AG04450 (cell line): Measurements from ENCODE around the gene IPO13. TPM values are rescaled to one million over a fixed set of nuclear protein-coding genes. Genes with fewer than 3 reads are reported as not detected.

Experiments used
- CTCF ChIA-PET: fragments of 300-600, 350-600 bp; formaldehyde crosslinking; extraction: SDS; loops from one replicate; lab custom pipeline; 2022; ENCODE audit warnings: antibody characterized with exemption, inconsistent platforms; lab: Charles Lee
- POLR2A ChIA-PET: fragments of 350-600 bp; formaldehyde crosslinking; extraction: SDS; loops from one replicate; lab custom pipeline; 2021; ENCODE audit warnings: antibody characterized with exemption, inconsistent platforms; lab: Yijun Ruan, JAX
- DNase-seq: peaks from one replicate; pipeline ENCODE4 v3.0.0-alpha.2; 2011; ENCODE audit warnings: low read depth, low spot score
- H3K27ac ChIP-seq: one replicate; pipeline ENCODE4 v1.5.1; 2012; ENCODE audit warnings: low read depth, low read length, control low read depth
- H3K27me3 ChIP-seq: one replicate; pipeline ENCODE4 v1.6.0; 2012; ENCODE audit warnings: low read length; ENCODE audit not compliant: control insufficient read depth, insufficient read depth
- H3K4me3 ChIP-seq: 2 replicates; pipeline ENCODE4 v1.5.1; 2011; ENCODE audit warnings: mild to moderate bottlenecking, low read depth, low read length, control low read depth
- H3K9me3 ChIP-seq: 2 replicates; pipeline ENCODE4 v1.5.1; 2012; ENCODE audit warnings: low read length; ENCODE audit not compliant: control insufficient read depth, insufficient read depth
- polyA plus RNA-seq: library from polyadenylated mRNA; depleted of rRNA; stranded (reverse); fragments of >200 nt; gene quantifications from 2 replicates; pipeline ENCODE4 v1.2.3, GENCODE V29; 2011
- TF ChIP-seq, protein P1 (sequence below): IDR thresholded peaks from 2 replicates; pipeline ENCODE4 v1.5.1; 2011; ENCODE audit warnings: low read depth, low read length, control low read depth, inconsistent platforms

The IPO13 gene
- polyA plus RNA-seq, 1 experiment: 11.2 TPM

DNA sequence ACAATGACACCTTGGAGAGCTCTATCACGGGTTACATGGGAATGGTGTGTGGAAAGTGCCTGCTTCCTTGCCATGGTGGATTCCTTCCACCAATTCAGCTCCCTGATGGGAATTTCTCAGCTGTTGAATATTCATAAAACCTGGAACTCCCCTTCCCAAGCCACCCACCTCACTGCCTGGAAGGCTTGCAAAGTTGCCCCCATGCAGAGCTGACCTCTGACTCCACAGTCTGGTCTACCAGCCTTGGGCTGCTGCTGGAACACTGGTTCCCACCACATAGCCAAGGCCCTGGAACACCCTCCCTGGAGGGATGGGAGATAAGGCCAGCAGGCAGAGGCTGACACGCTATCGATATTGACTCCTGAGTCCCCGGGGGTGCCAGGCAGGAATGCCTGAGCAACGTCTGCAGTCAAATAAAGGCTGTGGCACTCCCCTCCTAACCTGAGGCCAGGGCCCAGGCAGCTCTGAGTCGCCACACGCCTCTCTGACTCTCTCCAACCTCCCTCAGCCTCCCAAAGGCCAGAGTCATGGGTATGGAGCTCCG lies 53.4 kb downstream of the IPO13 start:
- ChIA-PET CTCF (interaction anchor here (0.7 to 1.4 kb wide), 3 partner anchors 10 to 36 kb away, joined by 3 read pairs; no protein-coding TSS in a partner anchor), POLR2A (no interaction called here)

GRCh38 chr1:44002165-44002564 lies 55.4 kb downstream of the IPO13 start:
- ChIA-PET CTCF (interaction anchor here (1.8 kb wide), 1 partner anchor 46 kb away, joined by 7 read pairs; no protein-coding TSS in a partner anchor), POLR2A (interaction anchor here (0.6 kb wide), 1 partner anchor 9 kb away, joined by 4 read pairs; no protein-coding TSS in a partner anchor)
- no peak for DNase-seq
- TF ChIP-seq, protein P1, sequence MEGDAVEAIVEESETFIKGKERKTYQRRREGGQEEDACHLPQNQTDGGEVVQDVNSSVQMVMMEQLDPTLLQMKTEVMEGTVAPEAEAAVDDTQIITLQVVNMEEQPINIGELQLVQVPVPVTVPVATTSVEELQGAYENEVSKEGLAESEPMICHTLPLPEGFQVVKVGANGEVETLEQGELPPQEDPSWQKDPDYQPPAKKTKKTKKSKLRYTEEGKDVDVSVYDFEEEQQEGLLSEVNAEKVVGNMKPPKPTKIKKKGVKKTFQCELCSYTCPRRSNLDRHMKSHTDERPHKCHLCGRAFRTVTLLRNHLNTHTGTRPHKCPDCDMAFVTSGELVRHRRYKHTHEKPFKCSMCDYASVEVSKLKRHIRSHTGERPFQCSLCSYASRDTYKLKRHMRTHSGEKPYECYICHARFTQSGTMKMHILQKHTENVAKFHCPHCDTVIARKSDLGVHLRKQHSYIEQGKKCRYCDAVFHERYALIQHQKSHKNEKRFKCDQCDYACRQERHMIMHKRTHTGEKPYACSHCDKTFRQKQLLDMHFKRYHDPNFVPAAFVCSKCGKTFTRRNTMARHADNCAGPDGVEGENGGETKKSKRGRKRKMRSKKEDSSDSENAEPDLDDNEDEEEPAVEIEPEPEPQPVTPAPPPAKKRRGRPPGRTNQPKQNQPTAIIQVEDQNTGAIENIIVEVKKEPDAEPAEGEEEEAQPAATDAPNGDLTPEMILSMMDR: no peak
- no peaks in the 10 kb centered on the region for H3K9me3 ChIP-seq
- no peak overlapping the region for H3K4me3 ChIP-seq
- no peak overlapping the region for H3K27ac ChIP-seq
- H3K27me3 ChIP-seq: no peaks in the 10 kb centered on the region

More for the DNA sequence above, 53.4 kb downstream of the IPO13 start:
- DNase-seq: no peak
- H3K9me3 ChIP-seq: no peaks in the 10 kb centered on the region
- no peak overlapping the region for H3K27ac ChIP-seq
- no peaks in the 10 kb centered on the region for H3K27me3 ChIP-seq
- TF ChIP-seq, protein P1: no peak
- no peak overlapping the region for H3K4me3 ChIP-seq

- CTCF ChIA-PET: interaction anchor here (0.7 to 1.8 kb wide), 2 partner anchors 46 to 1157 kb away, joined by 7 to 9 read pairs; no protein-coding TSS in a partner anchor
- TF ChIP-seq, protein P1: peak; percentile 24; the same call in 1 of the 2 replicates
Measured at GRCh38 chr1:44002606-44003157, 55.9 kb downstream of the IPO13 start.

DNA sequence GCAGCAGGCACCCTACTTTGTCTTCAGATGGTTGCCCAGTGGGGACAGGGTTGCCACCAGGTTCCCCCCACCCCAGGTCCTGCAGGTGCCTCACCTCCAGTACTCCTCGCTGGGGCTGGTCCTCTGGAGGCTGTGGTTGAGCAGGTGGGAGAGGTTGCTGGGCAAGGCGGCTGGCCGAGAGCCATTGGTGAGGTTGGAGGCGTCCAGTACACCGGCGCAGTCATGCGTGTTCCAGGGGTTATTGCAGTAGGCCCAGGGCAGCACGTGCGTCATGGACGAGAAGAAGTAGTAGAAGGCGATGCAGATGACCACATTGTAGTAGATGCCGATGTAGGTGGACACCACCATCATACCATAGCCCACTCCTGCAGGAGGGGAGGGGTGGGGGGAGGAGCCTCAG lies 61.5 kb downstream of the IPO13 start:
- TF ChIP-seq, protein P1: no peak
- DNase-seq: no peak
- Histone ChIP-seq H3K4me3 (no peak overlapping the region), H3K27ac (no peak overlapping the region), H3K9me3 (no peaks in the 10 kb centered on the region), H3K27me3 (no peaks in the 10 kb centered on the region)
- ChIA-PET POLR2A (no interaction called here), CTCF (no interaction called here)

More at GRCh38 chr1:44002606-44003157, 55.9 kb downstream of the IPO13 start:
- no peak overlapping the region for H3K27ac ChIP-seq
- H3K27me3 ChIP-seq: no peaks in the 10 kb centered on the region
- H3K4me3 ChIP-seq: no peak overlapping the region
- POLR2A ChIA-PET: interaction anchor here (0.6 kb wide), 1 partner anchor 9 kb away, joined by 4 read pairs; no protein-coding TSS in a partner anchor
- no peak for DNase-seq
- no peaks in the 10 kb centered on the region for H3K9me3 ChIP-seq

GRCh38 chr1:44010935-44011471 lies 64.3 kb downstream of the IPO13 start:
- POLR2A ChIA-PET: no interaction called here
- CTCF ChIA-PET: interaction anchor here (0.7 to 1.6 kb wide), 3 partner anchors 10 to 37 kb away, joined by 3 read pairs; no protein-coding TSS in a partner anchor
- Histone ChIP-seq H3K27ac (no peak overlapping the region), H3K4me3 (no peak overlapping the region), H3K9me3 (no peaks in the 10 kb centered on the region), H3K27me3 (no peaks in the 10 kb centered on the region)
- TF ChIP-seq, protein P1: no peak
- DNase-seq: no peak
